ENCODE measurements around the gene LMOD1.

LMOD1 gene

DNA sequence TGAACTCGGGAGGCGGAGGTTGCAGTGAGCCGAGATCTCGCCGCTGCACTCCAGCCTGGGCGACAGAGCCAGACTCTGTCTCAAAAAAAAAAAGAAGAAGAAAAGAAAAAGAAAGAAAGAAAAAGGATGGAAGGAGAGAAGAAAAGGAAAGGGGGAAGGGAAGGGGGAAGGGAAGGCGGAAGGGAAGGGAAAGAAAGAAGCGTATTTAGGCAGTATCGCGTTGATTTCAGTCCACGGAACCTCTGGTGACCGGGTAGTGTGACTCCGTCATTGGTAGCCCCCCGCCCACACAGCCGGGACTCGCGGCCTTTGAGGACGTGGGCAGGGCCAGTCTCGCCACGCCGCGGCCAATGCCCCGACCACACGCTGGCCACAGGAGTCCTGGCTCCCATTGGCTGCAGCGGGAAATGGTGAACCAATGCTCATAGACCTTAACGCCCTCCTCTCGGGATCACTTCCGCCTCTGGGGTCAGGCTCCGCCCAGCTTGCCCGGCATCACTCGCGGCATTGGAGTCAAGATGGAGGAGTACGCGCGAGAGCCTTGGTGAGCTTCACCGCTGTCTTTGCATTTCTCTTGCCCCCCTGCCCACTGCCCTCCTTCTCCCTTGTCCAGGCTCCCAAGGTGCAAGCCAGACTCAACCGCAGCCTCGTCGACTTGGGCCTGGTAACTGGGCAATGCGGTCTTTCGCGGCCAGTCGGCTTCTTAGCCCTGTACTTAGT lies 8.8 kb upstream of the LMOD1 start, which contains the start of gene TIMM17A:
Gene TIMM17A, plus strand, starts transcription at position 495 of the 720 bp plus-strand sequence. Its CDS starts 24 bp downstream, at position 519.
- no peaks in the 10 kb centered on the region for H3K27me3 ChIP-seq (ENCODE audit: insufficient read depth, low read length)
- no CpG with 5 or more reads among the region's 43 CpGs for WGBS (ENCODE audit: extremely low coverage, insufficient coverage, insufficient read length)
- DNase-seq: peak; percentile 99
- peak within 1 kb of the TSS; percentile 60 for H2BK5ac ChIP-seq (ENCODE audit: low read depth, low read length, poor library complexity)
- H3K4me2 ChIP-seq (ENCODE audit: low read length): peak within 1 kb of the TSS; percentile 87
- peak within 1 kb of the TSS; percentile 94 for H3K9ac ChIP-seq (ENCODE audit: low read length)
- H3K36me3 ChIP-seq (ENCODE audit: control insufficient read depth in 1 of 2, insufficient read depth in 2 of 2, low read length in 2 of 2): peaks cover 15 to 18% of the 10 kb centered on the region in 2 experiments
- peaks cover 4% of the 10 kb centered on the region for H3K79me1 ChIP-seq (ENCODE audit: low read length)
- H3K4ac ChIP-seq (ENCODE audit: low read depth, low read length): peak within 1 kb of the TSS; percentile 97
- H3K23ac ChIP-seq (ENCODE audit: low read length): no peak within 1 kb of the TSS
- H4K91ac ChIP-seq (ENCODE audit: low read depth, low read length): peak within 1 kb of the TSS; percentile 78
- H3K79me2 ChIP-seq (ENCODE audit: control insufficient read depth, insufficient read depth, low read length, poor library complexity): peaks cover 5% of the 10 kb centered on the region
- H2BK120ac ChIP-seq (ENCODE audit: insufficient read depth, low read length, poor library complexity): peak within 1 kb of the TSS; percentile 75
- H3K4me3 ChIP-seq (ENCODE audit: low read depth, low read length): peak within 1 kb of the TSS; percentile 97
- H3K4me1 ChIP-seq (ENCODE audit: control insufficient read depth in 1 of 2, insufficient read depth in 2 of 2, low read length in 2 of 2): peaks cover 0 to 2% of the 10 kb centered on the region in 2 experiments
- H3K9me3 ChIP-seq (ENCODE audit: insufficient read depth, low read depth, low read length): no peaks in the 10 kb centered on the region
- H4K8ac ChIP-seq (ENCODE audit: low read depth, low read length): peak within 1 kb of the TSS; percentile 95
- peak within 1 kb of the TSS; percentile 95 for H2AK5ac ChIP-seq (ENCODE audit: low read length)
- peak within 1 kb of the TSS; percentile 89 for H3K18ac ChIP-seq (ENCODE audit: low read length)
- H3K14ac ChIP-seq (ENCODE audit: low read length): peak within 1 kb of the TSS; percentile 92
- peak within 1 kb of the TSS; percentile 85 for H4K12ac ChIP-seq (ENCODE audit: low read depth, low read length)
- no peak within 1 kb of the TSS for H2BK12ac ChIP-seq (ENCODE audit: low read length)
- peak within 1 kb of the TSS; percentile 38 for H3K27ac ChIP-seq (ENCODE audit: low read depth, low read length)
- peak within 1 kb of the TSS; percentile 82 for H2AFZ ChIP-seq (ENCODE audit: insufficient read depth, low read length, poor library complexity)

GRCh38 chr1:201954263-201955008 lies 8.1 kb upstream of the LMOD1 start:
- peak; percentile 6 to 39 for DNase-seq
- Histone ChIP-seq H2BK5ac (ENCODE audit: low read depth, low read length, poor library complexity) (no peak overlapping the region), H3K27me3 (ENCODE audit: insufficient read depth, low read length) (no peaks in the 10 kb centered on the region), H2BK120ac (ENCODE audit: insufficient read depth, low read length, poor library complexity) (no peak overlapping the region), H3K9ac (ENCODE audit: low read length) (no peak overlapping the region), H2AFZ (ENCODE audit: insufficient read depth, low read length, poor library complexity) (no peak overlapping the region), H3K4me3 (ENCODE audit: low read depth, low read length) (peak overlapping the region; percentile 62), H3K18ac (ENCODE audit: low read length) (no peak overlapping the region), H4K91ac (ENCODE audit: low read depth, low read length) (peak overlapping the region; percentile 45), H4K12ac (ENCODE audit: low read depth, low read length) (peak overlapping the region; percentile 63), H3K4ac (ENCODE audit: low read depth, low read length) (no peak overlapping the region), H2BK12ac (ENCODE audit: low read length) (no peak overlapping the region), H3K27ac (ENCODE audit: low read depth, low read length) (peak overlapping the region; percentile 38), H3K79me1 (ENCODE audit: low read length) (peaks cover 4% of the 10 kb centered on the region), H3K4me2 (ENCODE audit: low read length) (peak overlapping the region; percentile 46), H3K4me1 (ENCODE audit: control insufficient read depth in 1 of 2, insufficient read depth in 2 of 2, low read length in 2 of 2) (peaks cover 0 to 2% of the 10 kb centered on the region in 2 experiments), H2AK5ac (ENCODE audit: low read length) (no peak overlapping the region), H3K14ac (ENCODE audit: low read length) (no peak overlapping the region), H3K36me3 (ENCODE audit: control insufficient read depth in 1 of 2, insufficient read depth in 2 of 2, low read length in 2 of 2) (peaks cover 9 to 15% of the 10 kb centered on the region in 2 experiments), H3K79me2 (ENCODE audit: control insufficient read depth, insufficient read depth, low read length, poor library complexity) (peaks cover 5% of the 10 kb centered on the region), H4K8ac (ENCODE audit: low read depth, low read length) (peak overlapping the region; percentile 46), H3K9me3 (ENCODE audit: insufficient read depth, low read depth, low read length) (no peaks in the 10 kb centered on the region), H3K23ac (ENCODE audit: low read length) (no peak overlapping the region)
- WGBS (ENCODE audit: extremely low coverage, insufficient coverage, insufficient read length): no CpG with 5 or more reads among the region's 24 CpGs

DNA sequence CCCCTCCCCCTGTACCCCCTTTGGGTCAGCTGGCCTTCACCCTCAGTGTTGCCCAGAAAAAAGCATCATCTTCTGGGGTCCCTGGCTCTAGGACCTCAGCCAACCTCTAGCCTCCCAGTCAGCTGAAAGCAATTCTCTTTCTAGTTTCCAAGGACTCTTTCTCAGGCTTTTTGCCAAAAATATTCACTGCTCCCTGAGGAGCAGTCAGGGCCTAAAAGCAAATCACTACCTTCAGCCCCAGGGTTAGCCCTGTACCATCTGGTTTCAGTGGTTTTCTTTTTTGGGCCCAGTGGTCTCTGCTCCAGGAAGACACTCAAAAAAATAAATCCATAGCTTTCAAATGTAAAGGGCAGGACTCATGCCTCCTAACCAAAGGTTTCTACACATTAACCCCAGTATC lies 3.1 kb upstream of the LMOD1 start:
- Histone ChIP-seq H3K27me3 (ENCODE audit: insufficient read depth, low read length) (no peaks in the 10 kb centered on the region), H3K18ac (ENCODE audit: low read length) (no peak overlapping the region), H3K36me3 (ENCODE audit: control insufficient read depth in 1 of 2, insufficient read depth in 2 of 2, low read length in 2 of 2) (no peaks in the 10 kb centered on the region), H2AK5ac (ENCODE audit: low read length) (no peak overlapping the region), H3K14ac (ENCODE audit: low read length) (no peak overlapping the region), H3K9me3 (ENCODE audit: insufficient read depth, low read depth, low read length) (no peaks in the 10 kb centered on the region), H3K27ac (ENCODE audit: low read depth, low read length) (no peak overlapping the region), H3K4me2 (ENCODE audit: low read length) (no peak overlapping the region), H4K12ac (ENCODE audit: low read depth, low read length) (no peak overlapping the region), H3K79me1 (ENCODE audit: low read length) (peaks cover 4% of the 10 kb centered on the region), H3K23ac (ENCODE audit: low read length) (no peak overlapping the region), H3K4me3 (ENCODE audit: low read depth, low read length) (no peak overlapping the region), H3K4ac (ENCODE audit: low read depth, low read length) (no peak overlapping the region), H2AFZ (ENCODE audit: insufficient read depth, low read length, poor library complexity) (no peak overlapping the region), H3K9ac (ENCODE audit: low read length) (no peak overlapping the region), H2BK5ac (ENCODE audit: low read depth, low read length, poor library complexity) (no peak overlapping the region), H4K8ac (ENCODE audit: low read depth, low read length) (no peak overlapping the region), H2BK12ac (ENCODE audit: low read length) (peak overlapping the region; percentile 14), H2BK120ac (ENCODE audit: insufficient read depth, low read length, poor library complexity) (no peak overlapping the region), H4K91ac (ENCODE audit: low read depth, low read length) (no peak overlapping the region), H3K4me1 (ENCODE audit: control insufficient read depth in 1 of 2, insufficient read depth in 2 of 2, low read length in 2 of 2) (peaks cover 9 to 12% of the 10 kb centered on the region in 2 experiments), H3K79me2 (ENCODE audit: control insufficient read depth, insufficient read depth, low read length, poor library complexity) (no peaks in the 10 kb centered on the region)
- DNase-seq: no peak

DNA sequence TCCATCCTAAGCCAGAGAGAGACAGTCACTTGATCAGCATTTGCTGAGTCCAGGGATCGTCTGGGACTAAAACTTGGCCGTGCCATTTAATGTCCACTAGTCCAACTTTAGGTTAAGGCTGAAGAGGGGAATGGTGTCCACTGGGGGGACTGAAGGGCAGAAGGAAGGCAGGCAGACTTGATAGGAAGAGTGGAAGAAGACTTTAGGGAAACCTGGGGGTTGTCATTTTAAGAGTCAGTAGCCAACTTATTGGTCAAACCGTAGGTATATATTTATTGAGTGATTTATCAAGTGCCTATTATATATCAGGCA lies 1.3 kb upstream of the LMOD1 start:
- Histone ChIP-seq H2BK5ac (ENCODE audit: low read depth, low read length, poor library complexity) (no peak overlapping the region), H3K14ac (ENCODE audit: low read length) (no peak overlapping the region), H3K4me1 (ENCODE audit: control insufficient read depth in 1 of 2, insufficient read depth in 2 of 2, low read length in 2 of 2) (peaks cover 7 to 12% of the 10 kb centered on the region in 2 experiments), H3K18ac (ENCODE audit: low read length) (no peak overlapping the region), H4K12ac (ENCODE audit: low read depth, low read length) (no peak overlapping the region), H2BK12ac (ENCODE audit: low read length) (peak overlapping the region; percentile 52), H3K27ac (ENCODE audit: low read depth, low read length) (no peak overlapping the region), H3K36me3 (ENCODE audit: control insufficient read depth in 1 of 2, insufficient read depth in 2 of 2, low read length in 2 of 2) (no peaks in the 10 kb centered on the region), H3K79me1 (ENCODE audit: low read length) (peaks cover 4% of the 10 kb centered on the region), H3K9ac (ENCODE audit: low read length) (no peak overlapping the region), H4K91ac (ENCODE audit: low read depth, low read length) (no peak overlapping the region), H3K79me2 (ENCODE audit: control insufficient read depth, insufficient read depth, low read length, poor library complexity) (no peaks in the 10 kb centered on the region), H2AK5ac (ENCODE audit: low read length) (peak overlapping the region; percentile 29), H3K27me3 (ENCODE audit: insufficient read depth, low read length) (no peaks in the 10 kb centered on the region), H3K4me3 (ENCODE audit: low read depth, low read length) (no peak overlapping the region), H2AFZ (ENCODE audit: insufficient read depth, low read length, poor library complexity) (no peak overlapping the region), H3K23ac (ENCODE audit: low read length) (no peak overlapping the region), H3K9me3 (ENCODE audit: insufficient read depth, low read depth, low read length) (no peaks in the 10 kb centered on the region), H3K4ac (ENCODE audit: low read depth, low read length) (no peak overlapping the region), H2BK120ac (ENCODE audit: insufficient read depth, low read length, poor library complexity) (no peak overlapping the region), H3K4me2 (ENCODE audit: low read length) (no peak overlapping the region), H4K8ac (ENCODE audit: low read depth, low read length) (no peak overlapping the region)
- no peak for DNase-seq
- no CpG with 5 or more reads among the region's 3 CpGs for WGBS (ENCODE audit: extremely low coverage, insufficient coverage, insufficient read length)
